GM19438 (cell line): ENCODE data around the gene NCBP3.

Experiments
- ATAC-seq: cut with Tn5 transposase; IDR thresholded peaks from one replicate; pipeline ENCODE4 v1.9.1; 2021; ENCODE audit warnings: low read depth; ENCODE audit not compliant: unreplicated experiment

NCBP3 gene

DNA sequence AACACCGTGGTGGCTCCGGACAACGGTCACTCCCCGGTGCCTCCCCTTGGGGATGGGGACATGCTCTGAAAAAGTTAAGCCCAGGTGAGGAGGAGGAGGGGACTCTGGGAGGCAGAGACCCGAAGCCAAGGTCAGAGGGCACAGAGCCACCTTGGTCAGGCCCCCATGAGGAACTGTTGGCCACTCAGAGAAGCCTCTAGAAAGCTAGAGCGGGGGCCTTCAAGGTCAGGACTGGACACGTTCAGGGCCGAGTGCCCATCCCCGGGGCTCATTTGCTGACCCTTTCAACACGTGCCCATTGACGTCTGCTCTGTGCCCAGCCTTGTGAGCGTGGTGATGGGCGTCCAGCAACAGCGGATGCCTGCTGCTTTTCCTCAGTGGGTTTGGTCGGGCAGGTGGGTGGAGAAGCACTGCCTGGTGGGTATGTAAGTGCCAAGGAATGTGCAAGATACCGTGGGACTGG lies 84.1 kb downstream of the NCBP3 start:
- ATAC-seq: no peak

- ATAC-seq: no peak
These were observed 84.8 kb downstream of the NCBP3 start for GRCh38 chr17:3761036-3761917.

DNA sequence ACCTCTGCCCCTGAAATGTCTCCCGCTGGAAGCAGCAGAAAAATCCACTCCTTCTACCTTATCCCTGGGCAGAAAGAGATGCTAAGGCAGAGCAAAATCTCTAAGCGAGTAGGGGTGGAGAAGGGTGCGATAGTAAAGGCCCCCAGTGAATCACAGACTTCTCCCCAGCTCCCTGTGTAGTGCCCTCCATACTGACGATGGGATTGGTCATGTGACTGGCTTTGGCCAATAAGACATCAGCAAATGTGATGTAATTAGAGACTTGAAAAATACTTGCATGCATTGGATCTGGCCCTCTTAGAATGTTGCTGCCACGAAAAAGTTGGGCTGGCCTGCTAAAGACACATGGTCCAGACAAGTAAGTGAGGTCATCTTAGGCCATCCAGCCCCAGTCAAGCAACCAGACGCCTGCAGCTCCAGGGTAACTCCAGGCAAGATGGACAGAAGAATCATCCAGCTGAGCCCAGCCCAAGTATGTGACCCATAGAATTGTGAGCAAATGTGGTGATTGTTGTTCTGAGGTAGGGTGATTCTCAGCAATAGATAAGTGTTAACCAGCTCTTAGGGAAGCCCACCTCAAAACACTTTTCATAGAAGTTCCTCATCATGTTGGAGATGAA lies 86.3 kb downstream of the NCBP3 start:
- ATAC-seq: no peak

DNA sequence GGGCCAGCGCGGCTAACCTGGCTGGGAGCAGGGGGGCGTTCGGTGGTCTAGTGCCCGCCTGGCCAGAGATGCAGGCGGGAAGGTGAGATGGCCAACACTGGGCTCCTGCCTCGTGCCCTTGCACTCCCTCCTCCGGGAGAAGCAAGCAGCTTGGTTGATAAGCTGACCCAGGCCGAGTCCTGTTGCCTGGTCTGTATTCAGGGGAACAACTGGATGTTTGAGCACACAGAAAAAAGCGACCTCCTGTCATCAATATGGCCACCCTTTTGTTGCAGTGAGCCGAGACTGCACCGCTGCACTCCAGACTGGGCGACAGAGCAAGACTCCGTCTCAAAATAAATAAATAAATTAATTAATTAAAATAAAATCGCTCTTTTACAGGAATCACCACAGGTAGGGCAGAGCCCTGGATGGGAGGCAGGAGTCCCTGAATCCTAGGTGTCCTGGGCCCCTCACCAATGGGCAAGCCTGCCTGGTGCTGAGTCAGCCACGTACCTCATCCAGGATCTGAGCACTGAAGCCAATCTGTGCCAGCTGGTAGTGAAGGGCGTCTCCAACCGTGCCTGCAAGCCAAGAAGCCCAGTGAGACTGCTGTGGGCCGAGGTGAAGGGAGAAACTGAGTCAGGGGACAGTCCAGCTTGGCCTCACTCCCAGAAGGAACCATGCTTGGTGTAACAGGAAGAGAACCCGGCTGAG lies 90.6 kb downstream of the NCBP3 start:
- ATAC-seq: no peak

GRCh38 chr17:3754458-3755334 lies 91.3 kb downstream of the NCBP3 start:
- ATAC-seq: no peak

DNA sequence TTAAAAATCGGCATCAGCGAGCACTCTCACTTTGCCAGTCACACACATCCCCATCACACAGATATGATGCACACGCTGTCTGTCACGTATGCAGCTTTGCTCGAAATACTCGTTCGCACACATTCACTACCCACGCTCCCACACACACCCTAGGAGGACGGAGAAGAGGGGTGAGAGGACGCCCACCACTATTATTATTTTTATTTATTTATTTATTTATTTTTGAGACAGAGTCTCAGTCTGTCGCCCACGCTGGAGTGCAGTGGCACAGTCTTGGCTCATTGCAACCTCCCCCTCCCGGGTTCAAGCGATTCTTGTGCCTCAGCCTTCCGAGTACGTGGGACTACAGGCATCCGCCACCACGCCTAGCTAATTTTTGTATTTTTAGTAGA lies 92.0 kb downstream of the NCBP3 start:
- ATAC-seq: no peak

DNA sequence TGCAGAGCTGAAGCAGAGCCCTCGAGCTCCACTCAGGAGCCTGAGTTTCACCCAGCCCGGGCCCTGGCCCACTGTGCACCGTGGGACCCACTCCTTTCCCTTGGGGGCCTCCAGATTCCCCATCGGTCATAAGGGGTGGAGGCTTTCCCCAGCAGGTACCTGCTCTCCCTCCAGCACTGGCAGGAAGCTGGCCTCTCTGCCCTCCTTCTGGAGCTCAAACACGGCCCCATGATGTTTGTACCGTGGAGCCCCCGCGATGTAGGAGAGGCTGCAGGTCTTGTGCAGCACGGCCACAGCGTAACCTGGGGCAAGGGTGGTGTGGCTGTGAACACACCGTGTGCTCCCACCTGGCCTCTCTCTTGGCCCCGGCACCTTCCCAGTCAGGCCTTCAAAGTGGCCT lies 92.4 kb downstream of the NCBP3 start:
- ATAC-seq: no peak
